ENCODE measurements around the gene AGRN.
"Not testable (repeated sequence)": the region's sequence is repeated elsewhere in the genome, so short reads cannot be mapped to it uniquely, and the experiment has no call there.

AGRN gene

DNA sequence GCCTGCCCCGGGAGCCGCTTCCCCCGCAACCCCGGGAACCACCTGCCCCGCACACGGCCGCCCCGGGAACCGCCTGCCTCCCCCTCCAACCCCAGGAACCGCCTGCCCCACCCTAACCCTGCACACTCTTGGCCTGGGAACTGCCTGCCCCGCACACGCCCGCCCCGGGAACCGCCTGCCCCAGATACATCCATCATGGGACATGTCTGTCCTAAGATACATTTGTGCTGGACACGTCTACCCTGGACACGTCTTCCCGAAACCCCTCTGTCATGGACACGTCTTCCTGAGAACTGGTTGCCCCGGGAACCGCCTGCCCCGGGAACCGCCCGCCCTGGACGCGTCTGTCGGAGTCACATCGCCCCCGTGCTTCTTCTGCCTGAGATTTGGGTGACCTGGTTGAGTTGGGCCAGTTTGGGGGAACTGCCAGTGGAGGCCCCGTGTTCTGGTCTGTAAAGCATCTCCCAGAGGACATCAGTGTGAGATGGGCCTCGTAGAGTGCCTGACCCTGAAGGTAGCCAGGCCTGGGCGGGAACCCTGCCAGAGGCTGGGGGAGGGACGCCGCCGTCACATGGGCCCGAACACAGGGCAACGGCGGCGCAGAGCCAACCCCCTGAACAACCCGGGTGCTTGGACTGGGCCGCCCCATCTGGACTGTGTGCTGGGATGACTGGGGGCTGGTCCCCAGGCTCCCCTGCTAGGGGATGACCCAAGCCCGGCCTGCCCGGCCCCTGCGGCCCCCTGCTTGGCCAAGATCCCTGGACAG, 41.7 kb upstream of the AGRN start:
- Mint-ChIP-seq H3K36me3 (peaks cover 0 to 7% of the 10 kb centered on the region in 2 donors), H3K27me3 (peaks cover 39 to 51% of the 10 kb centered on the region in 2 donors), H3K9me3 (peaks cover 0 to 4% of the 10 kb centered on the region in 2 donors), H3K27ac (peak overlapping the region; percentile 76), H3K4me3 (no peak overlapping the region), H3K4me1 (peaks cover 9% of the 10 kb centered on the region in 2 donors)
- DNase-seq (no peak), ATAC-seq (replicated peaks) (no peak)

DNA sequence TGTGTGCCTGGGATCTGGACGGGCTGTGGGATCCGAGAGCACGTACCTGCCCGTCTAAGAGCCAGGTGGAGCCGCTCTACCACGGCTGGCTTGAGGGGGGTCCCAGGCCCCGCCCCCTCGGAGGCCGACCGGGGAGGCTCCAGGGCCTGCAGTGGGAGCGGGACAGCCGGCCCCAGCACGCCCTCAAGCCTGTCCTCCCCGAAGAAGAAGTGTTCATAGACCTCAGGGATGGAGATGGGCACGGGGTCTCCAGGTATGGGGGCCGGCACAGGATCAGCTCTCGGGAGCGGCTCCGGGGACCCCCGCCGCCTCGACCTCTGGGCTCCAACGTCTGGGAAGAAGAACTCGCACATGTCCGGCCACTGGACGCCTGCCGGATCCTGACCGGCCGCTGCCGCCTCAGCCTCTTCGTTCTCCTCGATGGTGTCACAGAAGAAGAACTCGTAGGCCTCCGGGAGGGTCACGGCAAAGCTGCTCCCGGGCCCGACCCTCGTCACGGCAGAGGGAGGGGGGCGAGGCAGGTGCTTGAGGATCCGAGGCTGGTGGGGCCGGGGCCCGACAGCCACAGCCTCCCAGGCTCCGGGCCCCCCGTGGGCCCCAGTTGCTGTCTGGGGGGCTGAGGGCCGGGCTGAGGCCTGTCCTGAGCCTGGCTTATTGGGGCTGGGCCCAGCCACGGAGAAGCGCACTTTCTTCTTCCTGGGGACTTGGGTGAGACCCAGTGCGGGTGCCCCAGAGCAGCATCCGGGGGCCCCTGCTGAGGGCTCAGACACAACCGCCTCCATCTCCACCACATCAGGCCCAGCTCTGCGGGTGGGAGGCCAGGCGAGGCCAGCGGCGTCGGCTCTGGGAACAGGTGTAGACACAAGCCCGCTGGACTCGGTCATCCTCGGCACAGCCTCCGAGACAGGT, 40.8 kb upstream of the AGRN start:
- no peak overlapping the region for H3K27ac Mint-ChIP-seq
- DNase-seq = no peak
- peaks cover 42 to 51% of the 10 kb centered on the region in 2 donors for H3K27me3 Mint-ChIP-seq

GRCh38 chr1:979744-980072, 40.2 kb upstream of the AGRN start:
- Mint-ChIP-seq H3K27me3 (peaks cover 40 to 45% of the 10 kb centered on the region in 2 donors), H3K36me3 (peaks cover 0 to 7% of the 10 kb centered on the region in 2 donors), H3K27ac (no peak overlapping the region), H3K9me3 (peaks cover 0 to 4% of the 10 kb centered on the region in 2 donors), H3K4me3 (no peak overlapping the region), H3K4me1 (peaks cover 9 to 13% of the 10 kb centered on the region in 2 donors)
- DNase-seq (no peak), ATAC-seq (replicated peaks) (no peak)

More for the DNA sequence above, 40.8 kb upstream of the AGRN start:
- Mint-ChIP-seq H3K4me1 (peaks cover 9 to 13% of the 10 kb centered on the region in 2 donors), H3K4me3 (no peak overlapping the region), H3K9me3 (peaks cover 0 to 4% of the 10 kb centered on the region in 2 donors), H3K36me3 (peaks cover 0 to 7% of the 10 kb centered on the region in 2 donors)
- no peak for ATAC-seq (replicated peaks)

DNA sequence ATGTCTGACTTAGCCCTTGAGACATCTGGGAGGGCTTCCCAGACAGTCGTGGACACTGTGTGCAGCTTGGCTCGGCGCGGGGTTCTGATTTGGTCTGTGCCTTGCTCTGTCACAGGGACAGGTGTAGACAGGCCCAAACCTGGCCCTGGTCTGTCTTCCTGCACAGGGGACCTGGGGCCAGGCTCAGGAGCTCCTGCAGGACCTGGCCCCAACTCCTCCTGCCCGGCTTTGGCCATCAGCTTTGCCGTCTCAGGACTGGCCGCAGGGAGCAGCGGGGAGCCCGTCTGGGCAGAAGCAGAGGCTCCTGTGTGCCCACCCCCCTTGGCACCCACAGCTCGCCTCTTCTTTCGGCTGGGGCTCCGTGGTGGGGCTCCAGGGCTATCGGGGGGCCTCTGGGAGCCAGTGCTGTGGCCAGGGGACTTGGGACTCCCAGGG, 39.8 kb upstream of the AGRN start:
- Mint-ChIP-seq H3K36me3 (peaks cover 0 to 7% of the 10 kb centered on the region in 2 donors), H3K9me3 (peaks cover 0 to 4% of the 10 kb centered on the region in 2 donors), H3K4me1 (peaks cover 9 to 13% of the 10 kb centered on the region in 2 donors), H3K27ac (no peak overlapping the region), H3K4me3 (no peak overlapping the region), H3K27me3 (peaks cover 40 to 43% of the 10 kb centered on the region in 2 donors)
- ATAC-seq (replicated peaks) (no peak), DNase-seq (no peak)

GRCh38 chr1:980602-981395, 39.1 kb upstream of the AGRN start:
- DNase-seq (no peak), ATAC-seq (replicated peaks) (no peak)
- peaks cover 0 to 5% of the 10 kb centered on the region in 2 donors for H3K36me3 Mint-ChIP-seq
- H3K4me1 Mint-ChIP-seq = peaks cover 5 to 12% of the 10 kb centered on the region in 2 donors
- H3K27me3 Mint-ChIP-seq = peaks cover 40 to 43% of the 10 kb centered on the region in 2 donors
- H3K4me3 Mint-ChIP-seq = no peak overlapping the region
- H3K27ac Mint-ChIP-seq = no peak overlapping the region
- H3K9me3 Mint-ChIP-seq = peaks cover 0 to 4% of the 10 kb centered on the region in 2 donors

- Mint-ChIP-seq H3K27ac (no peak overlapping the region), H3K9me3 (peaks cover 0 to 4% of the 10 kb centered on the region in 2 donors), H3K4me3 (no peak overlapping the region), H3K36me3 (peaks cover 0 to 4% of the 10 kb centered on the region in 2 donors), H3K27me3 (peaks cover 44 to 47% of the 10 kb centered on the region in 2 donors), H3K4me1 (peaks cover 0 to 8% of the 10 kb centered on the region in 2 donors)
- no peak for ATAC-seq (replicated peaks)
- no peak for DNase-seq
Observed at GRCh38 chr1:981491-981954, 38.4 kb upstream of the AGRN start.

DNA sequence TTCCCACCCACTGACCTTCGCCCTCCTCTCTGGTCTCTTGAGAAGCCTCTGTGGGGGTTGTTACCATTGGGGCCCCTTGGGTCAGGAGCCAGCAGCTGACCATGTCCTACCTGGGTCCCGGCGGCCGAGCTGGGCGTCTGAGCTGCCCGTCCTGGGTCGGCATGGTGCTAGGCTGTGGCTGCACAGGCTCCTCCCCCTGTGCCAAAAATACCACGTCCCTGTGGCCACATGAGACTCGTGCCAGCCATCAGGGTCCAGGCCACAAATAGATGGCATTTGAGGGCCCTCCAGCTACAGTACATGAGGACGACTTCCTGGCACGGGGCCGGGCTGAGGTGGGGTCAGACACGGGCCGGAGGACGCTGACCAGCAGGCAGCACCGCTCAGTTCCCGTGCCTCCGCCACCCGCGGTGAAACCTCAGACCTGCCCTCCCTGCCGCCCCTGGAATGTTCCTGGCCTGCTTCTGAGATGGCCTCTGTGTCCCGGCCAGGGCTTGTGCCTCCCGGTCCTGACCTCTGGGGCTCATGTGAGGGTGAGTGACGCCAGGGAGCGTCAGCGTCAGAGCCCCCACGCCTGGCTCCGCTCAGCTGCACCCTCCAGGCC, 37.9 kb upstream of the AGRN start, which contains the start of gene PERM1:
PERM1 (minus strand) TSS at position 139 of the 604 bp plus-strand sequence. CDS start 1,064 bp downstream, outside the sequence.
- Mint-ChIP-seq H3K4me1 (peaks cover 0 to 8% of the 10 kb centered on the region in 2 donors), H3K9me3 (peaks cover 0 to 4% of the 10 kb centered on the region in 2 donors), H3K36me3 (peaks cover 0 to 4% of the 10 kb centered on the region in 2 donors), H3K27ac (peak within 1 kb of the TSS; percentile 16), H3K27me3 (peaks cover 44 to 50% of the 10 kb centered on the region in 2 donors), H3K4me3 (no peak within 1 kb of the TSS)
- DNase-seq (no peak), ATAC-seq (replicated peaks) (no peak)

DNA sequence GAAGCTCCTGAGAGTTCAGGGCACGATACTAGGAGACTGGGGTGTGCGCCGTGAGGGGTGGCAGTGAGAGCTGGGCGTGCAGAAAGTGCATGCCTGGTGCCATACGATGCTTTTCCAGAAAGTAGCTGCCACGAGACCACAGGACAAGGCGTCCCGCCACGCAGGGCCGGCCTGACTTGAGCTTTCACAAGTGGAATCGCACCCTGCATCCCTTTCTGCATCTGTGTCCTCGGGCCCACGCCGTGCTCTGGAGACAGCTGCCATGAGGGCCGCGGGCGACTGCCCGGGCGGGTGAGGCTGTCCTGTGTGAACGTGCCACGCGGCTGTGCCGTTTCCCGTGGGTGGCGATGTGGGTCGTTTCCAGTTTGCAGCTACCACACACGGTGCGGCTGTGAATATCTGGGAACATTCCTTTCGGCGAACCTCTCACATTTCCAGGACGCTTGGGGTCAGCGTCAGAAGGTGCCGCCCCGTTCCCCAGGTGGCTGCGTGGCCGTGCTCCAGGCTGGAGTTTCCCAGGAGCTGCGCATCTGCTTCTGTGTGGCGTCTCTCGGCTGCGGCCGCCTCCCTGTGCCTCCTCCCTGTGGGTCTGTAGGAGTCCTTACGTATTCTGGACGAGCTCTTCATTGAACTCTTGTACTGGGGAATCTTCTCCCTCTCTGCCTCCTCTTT, 37.0 kb upstream of the AGRN start:
- DNase-seq (no peak), ATAC-seq (replicated peaks) (no peak)
- peaks cover 0 to 4% of the 10 kb centered on the region in 2 donors for H3K36me3 Mint-ChIP-seq
- peaks cover under 1 to 4% of the 10 kb centered on the region in 2 donors for H3K9me3 Mint-ChIP-seq
- peaks cover 0 to 8% of the 10 kb centered on the region in 2 donors for H3K4me1 Mint-ChIP-seq
- peaks cover 44 to 49% of the 10 kb centered on the region in 2 donors for H3K27me3 Mint-ChIP-seq
- no peak overlapping the region for H3K27ac Mint-ChIP-seq
- H3K4me3 Mint-ChIP-seq = no peak overlapping the region

DNA sequence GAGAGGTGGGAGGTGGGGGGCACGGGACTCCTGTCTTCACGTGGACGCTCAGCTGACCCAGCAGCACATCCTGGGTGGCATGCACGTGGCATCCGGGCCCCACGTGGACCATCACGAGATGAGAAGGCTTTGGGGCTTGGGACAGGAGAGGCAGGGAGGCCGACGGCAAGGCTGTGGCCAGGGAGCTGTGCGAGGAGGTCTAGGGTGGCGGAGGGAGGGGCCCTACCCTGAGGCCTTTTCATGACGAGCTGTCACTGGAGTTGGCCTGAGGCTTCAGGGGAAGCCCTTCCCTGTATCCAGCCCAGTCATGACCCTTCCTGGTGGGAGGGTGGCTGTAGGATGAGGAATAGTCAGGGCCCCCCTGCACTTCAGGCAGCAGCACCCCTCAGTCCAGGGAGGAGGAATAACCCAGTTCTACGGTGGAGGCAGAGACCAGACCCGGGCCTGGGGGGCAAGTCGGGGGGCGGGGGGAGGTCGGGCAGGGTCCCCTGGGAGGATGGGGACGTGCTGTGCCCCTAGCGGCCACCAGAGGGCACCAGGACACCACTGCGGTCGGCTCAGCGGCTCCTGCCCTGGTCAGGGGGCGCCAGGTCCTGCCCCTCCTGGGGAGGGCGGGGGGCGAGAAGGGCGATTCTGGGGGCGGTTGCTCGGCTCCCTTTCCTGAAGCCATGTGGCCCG, 36.0 kb upstream of the AGRN start:
- H3K36me3 Mint-ChIP-seq = peaks cover 0 to 5% of the 10 kb centered on the region in 2 donors
- no peak overlapping the region for H3K27ac Mint-ChIP-seq
- H3K9me3 Mint-ChIP-seq = peaks cover 3 to 6% of the 10 kb centered on the region in 2 donors
- DNase-seq (peak; percentile 39), ATAC-seq (replicated peaks) (peak; percentile 73 to 78)
- peaks cover 45 to 53% of the 10 kb centered on the region in 2 donors for H3K27me3 Mint-ChIP-seq
- no peak overlapping the region for H3K4me3 Mint-ChIP-seq
- peaks cover 0 to 6% of the 10 kb centered on the region in 2 donors for H3K4me1 Mint-ChIP-seq

GRCh38 chr1:984476-984814, 35.5 kb upstream of the AGRN start:
- H3K36me3 Mint-ChIP-seq = peaks cover 2 to 7% of the 10 kb centered on the region in 2 donors
- no peak overlapping the region for H3K4me3 Mint-ChIP-seq
- peaks cover 0 to 9% of the 10 kb centered on the region in 2 donors for H3K4me1 Mint-ChIP-seq
- peak in 1 of 2 donors; percentile 16 for ATAC-seq (replicated peaks)
- DNase-seq = no peak
- no peak overlapping the region for H3K27ac Mint-ChIP-seq
- H3K9me3 Mint-ChIP-seq = peaks cover 6 to 8% of the 10 kb centered on the region in 2 donors
- H3K27me3 Mint-ChIP-seq = peaks cover 49 to 58% of the 10 kb centered on the region in 2 donors

GRCh38 chr1:985126-985525, 34.8 kb upstream of the AGRN start:
- H3K4me1 Mint-ChIP-seq = peaks cover 0 to 9% of the 10 kb centered on the region in 2 donors
- no peak overlapping the region for H3K4me3 Mint-ChIP-seq
- ATAC-seq (replicated peaks) (no peak), DNase-seq (no peak)
- H3K36me3 Mint-ChIP-seq = peaks cover 2 to 7% of the 10 kb centered on the region in 2 donors
- H3K9me3 Mint-ChIP-seq = peaks cover 6 to 8% of the 10 kb centered on the region in 2 donors
- H3K27ac Mint-ChIP-seq = no peak overlapping the region
- H3K27me3 Mint-ChIP-seq = peaks cover 53 to 65% of the 10 kb centered on the region in 2 donors

DNA sequence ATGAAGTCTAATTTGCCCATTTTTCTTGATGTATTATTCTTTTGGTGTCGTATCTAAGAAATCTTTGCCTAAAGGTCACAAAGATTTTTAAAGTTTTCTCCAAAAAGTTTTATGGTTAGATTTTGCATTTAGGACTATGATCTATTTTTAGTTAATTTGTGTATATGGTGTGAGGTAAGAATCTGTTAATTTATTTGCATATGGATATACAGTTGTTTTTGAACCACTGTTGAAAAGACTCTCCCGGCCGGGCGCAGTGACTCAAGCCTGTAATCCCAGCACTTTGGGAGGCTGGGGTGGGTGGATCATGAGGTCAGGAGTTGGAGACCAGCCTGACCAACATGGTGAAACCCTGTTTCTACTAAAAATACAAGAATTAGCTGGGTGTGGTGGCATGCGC, 31.9 kb upstream of the AGRN start:
- not testable (repeated sequence) for H3K4me3 Mint-ChIP-seq; DNase-seq; ATAC-seq (replicated peaks); H3K36me3 Mint-ChIP-seq
- Mint-ChIP-seq H3K27me3 (peaks cover 49 to 78% of the 10 kb centered on the region in 2 donors), H3K4me1 (peaks cover 6 to 13% of the 10 kb centered on the region in 2 donors), H3K27ac (peak overlapping the region; percentile 42), H3K9me3 (peaks cover 9 to 13% of the 10 kb centered on the region in 2 donors)
